ENCODE measurements around the gene SUGP1. TPM values are rescaled to one million over a fixed set of nuclear protein-coding genes. Genes with fewer than 3 reads are reported as not detected.

SUGP1 gene
- total and polyA plus RNA-seq, 2 experiments from 2014 or later = 13.1 to 43.7 TPM

GRCh38 chr19:19305696-19306095 is 14.6 kb downstream of the SUGP1 start:
- WGBS (ENCODE audit: low lambda C conversion rate, missing lambda C conversion rate) = 96% methylated on average over 16 of the region's 16 CpGs
- no peak for DNase-seq (ENCODE audit: low spot score)
- Histone ChIP-seq H3K9me2 (replicated peaks; ENCODE audit: insufficient read depth) (no peaks in the 10 kb centered on the region), H3K27me3 (no peaks in the 10 kb centered on the region), H3K36me3 (replicated peaks; ENCODE audit: insufficient read depth, low read depth) (no peaks in the 10 kb centered on the region), H3K9me3 (ENCODE audit: low read depth) (no peaks in the 10 kb centered on the region), H4K20me1 (ENCODE audit: insufficient read depth, poor library complexity, severe bottlenecking) (no peaks in the 10 kb centered on the region), H3K27ac (no peak overlapping the region), H3K4me1 (ENCODE audit: insufficient read depth) (no peaks in the 10 kb centered on the region), H3K4me2 (no peak overlapping the region), H3K79me2 (no peaks in the 10 kb centered on the region), H2AFZ (no peak overlapping the region), H3K4me3 (no peak overlapping the region)
- no peak for TF ChIP-seq EZH2phosphoT487 (IDR thresholded peaks at IDR 0.05; ENCODE audit: low read depth, severe bottlenecking, unreplicated experiment)
- no peak for TF ChIP-seq EZH2 (IDR thresholded peaks at IDR 0.05; ENCODE audit: borderline replicate concordance)

- H3K27ac ChIP-seq = no peak overlapping the region
- no peak for DNase-seq (ENCODE audit: low spot score)
- no peaks in the 10 kb centered on the region for H3K9me2 ChIP-seq (replicated peaks; ENCODE audit: insufficient read depth)
- H3K4me2 ChIP-seq = no peak overlapping the region
- no peak overlapping the region for H3K4me3 ChIP-seq
- no peak for TF ChIP-seq EZH2phosphoT487 (IDR thresholded peaks at IDR 0.05; ENCODE audit: low read depth, severe bottlenecking, unreplicated experiment)
- no peak for TF ChIP-seq CTCF (IDR thresholded peaks at IDR 0.05; ENCODE audit: poor library complexity)
- no peak for TF ChIP-seq EZH2 (IDR thresholded peaks at IDR 0.05; ENCODE audit: borderline replicate concordance)
- WGBS (ENCODE audit: low lambda C conversion rate, missing lambda C conversion rate) = 95% methylated on average over 10 of the region's 10 CpGs
- no peaks in the 10 kb centered on the region for H3K9me3 ChIP-seq (ENCODE audit: low read depth)
- H4K20me1 ChIP-seq (ENCODE audit: insufficient read depth, poor library complexity, severe bottlenecking) = no peaks in the 10 kb centered on the region
- no peaks in the 10 kb centered on the region for H3K4me1 ChIP-seq (ENCODE audit: insufficient read depth)
- no peak overlapping the region for H2AFZ ChIP-seq
- no peaks in the 10 kb centered on the region for H3K79me2 ChIP-seq
- no peaks in the 10 kb centered on the region for H3K36me3 ChIP-seq (replicated peaks; ENCODE audit: insufficient read depth, low read depth)
- H3K27me3 ChIP-seq = no peaks in the 10 kb centered on the region
Observed at GRCh38 chr19:19305066-19305465, 15.2 kb downstream of the SUGP1 start.

GRCh38 chr19:19304186-19304965 is 15.9 kb downstream of the SUGP1 start:
- TF ChIP-seq CTCF (IDR thresholded peaks at IDR 0.05; ENCODE audit: poor library complexity) (no peak), EZH2phosphoT487 (IDR thresholded peaks at IDR 0.05; ENCODE audit: low read depth, severe bottlenecking, unreplicated experiment) (no peak), EZH2 (IDR thresholded peaks at IDR 0.05; ENCODE audit: borderline replicate concordance) (no peak)
- H3K9me3 ChIP-seq (ENCODE audit: low read depth) = no peaks in the 10 kb centered on the region
- H3K36me3 ChIP-seq (replicated peaks; ENCODE audit: insufficient read depth, low read depth) = no peaks in the 10 kb centered on the region
- H2AFZ ChIP-seq = no peak overlapping the region
- no peak overlapping the region for H3K4me3 ChIP-seq
- H3K79me2 ChIP-seq = no peaks in the 10 kb centered on the region
- no peaks in the 10 kb centered on the region for H4K20me1 ChIP-seq (ENCODE audit: insufficient read depth, poor library complexity, severe bottlenecking)
- H3K4me1 ChIP-seq (ENCODE audit: insufficient read depth) = no peaks in the 10 kb centered on the region
- no peak overlapping the region for H3K4me2 ChIP-seq
- no peaks in the 10 kb centered on the region for H3K27me3 ChIP-seq
- 95% methylated on average over 14 of the region's 14 CpGs for WGBS (ENCODE audit: low lambda C conversion rate, missing lambda C conversion rate)
- DNase-seq (ENCODE audit: low spot score) = no peak
- H3K27ac ChIP-seq = no peak overlapping the region
- H3K9me2 ChIP-seq (replicated peaks; ENCODE audit: insufficient read depth) = no peaks in the 10 kb centered on the region

GRCh38 chr19:19303411-19303810 is 16.9 kb downstream of the SUGP1 start:
- TF ChIP-seq EZH2 (IDR thresholded peaks at IDR 0.05; ENCODE audit: borderline replicate concordance) = no peak

More at GRCh38 chr19:19303411-19303810, 16.9 kb downstream of the SUGP1 start:
- WGBS (ENCODE audit: low lambda C conversion rate, missing lambda C conversion rate) = 93% methylated on average over 14 of the region's 14 CpGs
- Histone ChIP-seq H3K4me2 (no peak overlapping the region), H4K20me1 (ENCODE audit: insufficient read depth, poor library complexity, severe bottlenecking) (no peaks in the 10 kb centered on the region), H3K27ac (no peak overlapping the region), H3K9me3 (ENCODE audit: low read depth) (no peaks in the 10 kb centered on the region), H3K9me2 (replicated peaks; ENCODE audit: insufficient read depth) (no peaks in the 10 kb centered on the region), H3K36me3 (replicated peaks; ENCODE audit: insufficient read depth, low read depth) (no peaks in the 10 kb centered on the region), H3K79me2 (no peaks in the 10 kb centered on the region), H2AFZ (no peak overlapping the region), H3K27me3 (no peaks in the 10 kb centered on the region), H3K4me3 (no peak overlapping the region), H3K4me1 (ENCODE audit: insufficient read depth) (no peaks in the 10 kb centered on the region)
- no peak for DNase-seq (ENCODE audit: low spot score)
